ENCODE data around the gene ARHGAP36. TPM values are rescaled to one million over a fixed set of nuclear protein-coding genes. Genes with fewer than 3 reads are reported as not detected.

ARHGAP36 gene
- total and polyA plus RNA-seq, 9 of the 15 experiments (the other 6 are each of a cell fraction or from before 2014, with no cell fraction given), result not detected

DNA sequence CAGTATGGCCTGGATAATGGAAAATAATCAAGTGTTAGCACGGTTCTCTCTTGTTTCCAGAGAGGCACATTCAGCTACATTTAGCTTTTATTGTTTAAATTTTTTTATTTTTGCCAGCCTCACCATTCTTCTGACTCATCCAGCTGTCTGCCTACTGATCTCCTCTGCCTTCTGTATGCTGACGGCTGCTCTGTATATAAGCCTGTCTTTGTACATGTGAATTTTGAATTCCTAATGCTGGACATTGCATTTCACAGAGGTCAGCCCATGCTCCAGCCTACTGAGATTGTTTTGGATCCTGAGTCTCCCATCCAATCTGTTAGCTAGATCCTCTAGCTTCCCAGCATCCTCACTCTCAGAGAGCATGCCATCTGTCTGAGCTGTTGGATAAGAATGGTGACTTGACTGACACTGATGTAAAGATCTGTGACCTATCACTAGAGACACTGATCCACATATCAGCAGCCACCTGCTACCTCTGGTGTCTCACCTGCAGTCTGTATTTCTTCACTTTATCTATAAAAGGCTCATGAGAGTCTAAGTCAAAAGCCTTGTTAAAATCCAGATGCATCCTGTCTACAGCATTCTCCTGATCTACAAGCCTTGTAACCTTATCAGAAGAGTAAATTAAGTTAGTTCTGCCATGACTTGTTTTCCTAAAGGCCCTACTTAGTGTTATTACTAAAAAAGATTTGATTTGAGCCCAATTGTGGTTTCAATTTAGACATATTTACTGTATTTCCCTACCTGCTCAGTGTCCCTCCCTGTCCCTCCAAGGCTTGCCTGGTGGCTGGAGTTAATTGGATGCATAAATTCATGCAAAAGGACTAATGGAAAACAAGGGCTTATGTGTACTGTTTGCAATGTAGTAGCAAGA lies 25.6 kb upstream of the ARHGAP36 start (continued):
- TF ChIP-seq, protein P1, sequence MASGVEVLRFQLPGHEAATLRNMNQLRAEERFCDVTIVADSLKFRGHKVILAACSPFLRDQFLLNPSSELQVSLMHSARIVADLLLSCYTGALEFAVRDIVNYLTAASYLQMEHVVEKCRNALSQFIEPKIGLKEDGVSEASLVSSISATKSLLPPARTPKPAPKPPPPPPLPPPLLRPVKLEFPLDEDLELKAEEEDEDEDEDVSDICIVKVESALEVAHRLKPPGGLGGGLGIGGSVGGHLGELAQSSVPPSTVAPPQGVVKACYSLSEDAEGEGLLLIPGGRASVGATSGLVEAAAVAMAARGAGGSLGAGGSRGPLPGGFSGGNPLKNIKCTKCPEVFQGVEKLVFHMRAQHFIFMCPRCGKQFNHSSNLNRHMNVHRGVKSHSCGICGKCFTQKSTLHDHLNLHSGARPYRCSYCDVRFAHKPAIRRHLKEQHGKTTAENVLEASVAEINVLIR (CRISPR knock-in tag; IDR thresholded peaks at IDR 0.05), result no peak
- TF ChIP-seq KAT7 (CRISPR knock-in tag; IDR thresholded peaks at IDR 0.05; ENCODE audit: borderline replicate concordance) (no peak), BACH1 (tag; IDR thresholded peaks at IDR 0.05) (no peak), ZNF57 (CRISPR knock-in tag; IDR thresholded peaks at IDR 0.05) (no peak), NCOA1 (IDR thresholded peaks at IDR 0.05; ENCODE audit: low read depth) (no peak)
- TF ChIP-seq, protein P2, sequence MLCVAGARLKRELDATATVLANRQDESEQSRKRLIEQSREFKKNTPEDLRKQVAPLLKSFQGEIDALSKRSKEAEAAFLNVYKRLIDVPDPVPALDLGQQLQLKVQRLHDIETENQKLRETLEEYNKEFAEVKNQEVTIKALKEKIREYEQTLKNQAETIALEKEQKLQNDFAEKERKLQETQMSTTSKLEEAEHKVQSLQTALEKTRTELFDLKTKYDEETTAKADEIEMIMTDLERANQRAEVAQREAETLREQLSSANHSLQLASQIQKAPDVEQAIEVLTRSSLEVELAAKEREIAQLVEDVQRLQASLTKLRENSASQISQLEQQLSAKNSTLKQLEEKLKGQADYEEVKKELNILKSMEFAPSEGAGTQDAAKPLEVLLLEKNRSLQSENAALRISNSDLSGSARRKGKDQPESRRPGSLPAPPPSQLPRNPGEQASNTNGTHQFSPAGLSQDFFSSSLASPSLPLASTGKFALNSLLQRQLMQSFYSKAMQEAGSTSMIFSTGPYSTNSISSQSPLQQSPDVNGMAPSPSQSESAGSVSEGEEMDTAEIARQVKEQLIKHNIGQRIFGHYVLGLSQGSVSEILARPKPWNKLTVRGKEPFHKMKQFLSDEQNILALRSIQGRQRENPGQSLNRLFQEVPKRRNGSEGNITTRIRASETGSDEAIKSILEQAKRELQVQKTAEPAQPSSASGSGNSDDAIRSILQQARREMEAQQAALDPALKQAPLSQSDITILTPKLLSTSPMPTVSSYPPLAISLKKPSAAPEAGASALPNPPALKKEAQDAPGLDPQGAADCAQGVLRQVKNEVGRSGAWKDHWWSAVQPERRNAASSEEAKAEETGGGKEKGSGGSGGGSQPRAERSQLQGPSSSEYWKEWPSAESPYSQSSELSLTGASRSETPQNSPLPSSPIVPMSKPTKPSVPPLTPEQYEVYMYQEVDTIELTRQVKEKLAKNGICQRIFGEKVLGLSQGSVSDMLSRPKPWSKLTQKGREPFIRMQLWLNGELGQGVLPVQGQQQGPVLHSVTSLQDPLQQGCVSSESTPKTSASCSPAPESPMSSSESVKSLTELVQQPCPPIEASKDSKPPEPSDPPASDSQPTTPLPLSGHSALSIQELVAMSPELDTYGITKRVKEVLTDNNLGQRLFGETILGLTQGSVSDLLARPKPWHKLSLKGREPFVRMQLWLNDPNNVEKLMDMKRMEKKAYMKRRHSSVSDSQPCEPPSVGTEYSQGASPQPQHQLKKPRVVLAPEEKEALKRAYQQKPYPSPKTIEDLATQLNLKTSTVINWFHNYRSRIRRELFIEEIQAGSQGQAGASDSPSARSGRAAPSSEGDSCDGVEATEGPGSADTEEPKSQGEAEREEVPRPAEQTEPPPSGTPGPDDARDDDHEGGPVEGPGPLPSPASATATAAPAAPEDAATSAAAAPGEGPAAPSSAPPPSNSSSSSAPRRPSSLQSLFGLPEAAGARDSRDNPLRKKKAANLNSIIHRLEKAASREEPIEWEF (CRISPR knock-in tag; IDR thresholded peaks at IDR 0.05), result no peak
- TF ChIP-seq, protein P3, sequence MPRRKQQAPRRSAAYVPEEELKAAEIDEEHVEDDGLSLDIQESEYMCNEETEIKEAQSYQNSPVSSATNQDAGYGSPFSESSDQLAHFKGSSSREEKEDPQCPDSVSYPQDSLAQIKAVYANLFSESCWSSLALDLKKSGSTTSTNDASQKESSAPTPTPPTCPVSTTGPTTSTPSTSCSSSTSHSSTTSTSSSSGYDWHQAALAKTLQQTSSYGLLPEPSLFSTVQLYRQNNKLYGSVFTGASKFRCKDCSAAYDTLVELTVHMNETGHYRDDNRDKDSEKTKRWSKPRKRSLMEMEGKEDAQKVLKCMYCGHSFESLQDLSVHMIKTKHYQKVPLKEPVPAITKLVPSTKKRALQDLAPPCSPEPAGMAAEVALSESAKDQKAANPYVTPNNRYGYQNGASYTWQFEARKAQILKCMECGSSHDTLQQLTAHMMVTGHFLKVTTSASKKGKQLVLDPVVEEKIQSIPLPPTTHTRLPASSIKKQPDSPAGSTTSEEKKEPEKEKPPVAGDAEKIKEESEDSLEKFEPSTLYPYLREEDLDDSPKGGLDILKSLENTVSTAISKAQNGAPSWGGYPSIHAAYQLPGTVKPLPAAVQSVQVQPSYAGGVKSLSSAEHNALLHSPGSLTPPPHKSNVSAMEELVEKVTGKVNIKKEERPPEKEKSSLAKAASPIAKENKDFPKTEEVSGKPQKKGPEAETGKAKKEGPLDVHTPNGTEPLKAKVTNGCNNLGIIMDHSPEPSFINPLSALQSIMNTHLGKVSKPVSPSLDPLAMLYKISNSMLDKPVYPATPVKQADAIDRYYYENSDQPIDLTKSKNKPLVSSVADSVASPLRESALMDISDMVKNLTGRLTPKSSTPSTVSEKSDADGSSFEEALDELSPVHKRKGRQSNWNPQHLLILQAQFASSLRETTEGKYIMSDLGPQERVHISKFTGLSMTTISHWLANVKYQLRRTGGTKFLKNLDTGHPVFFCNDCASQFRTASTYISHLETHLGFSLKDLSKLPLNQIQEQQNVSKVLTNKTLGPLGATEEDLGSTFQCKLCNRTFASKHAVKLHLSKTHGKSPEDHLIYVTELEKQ (CRISPR knock-in tag; IDR thresholded peaks at IDR 0.05), result no peak

Measured in K562 (cell line).